Measurements from ENCODE around the gene NKAP.

- TF ChIP-seq CTCF (IDR thresholded peaks at IDR 0.05; ENCODE audit: insufficient read depth, low read length) (no peak), SPI1 (IDR thresholded peaks at IDR 0.05; ENCODE audit: borderline replicate concordance, low read depth) (no peak), REST (IDR thresholded peaks at IDR 0.05; ENCODE audit: insufficient replicate concordance, low read depth) (no peak), POLR2AphosphoS5 (IDR thresholded peaks at IDR 0.05; ENCODE audit: low read depth) (no peak)
Measured at GRCh38 chrX:119990556-119991004, 47.0 kb upstream of the NKAP start.
